ENCODE results near the gene PTGER1.

- TF ChIP-seq, protein P1, sequence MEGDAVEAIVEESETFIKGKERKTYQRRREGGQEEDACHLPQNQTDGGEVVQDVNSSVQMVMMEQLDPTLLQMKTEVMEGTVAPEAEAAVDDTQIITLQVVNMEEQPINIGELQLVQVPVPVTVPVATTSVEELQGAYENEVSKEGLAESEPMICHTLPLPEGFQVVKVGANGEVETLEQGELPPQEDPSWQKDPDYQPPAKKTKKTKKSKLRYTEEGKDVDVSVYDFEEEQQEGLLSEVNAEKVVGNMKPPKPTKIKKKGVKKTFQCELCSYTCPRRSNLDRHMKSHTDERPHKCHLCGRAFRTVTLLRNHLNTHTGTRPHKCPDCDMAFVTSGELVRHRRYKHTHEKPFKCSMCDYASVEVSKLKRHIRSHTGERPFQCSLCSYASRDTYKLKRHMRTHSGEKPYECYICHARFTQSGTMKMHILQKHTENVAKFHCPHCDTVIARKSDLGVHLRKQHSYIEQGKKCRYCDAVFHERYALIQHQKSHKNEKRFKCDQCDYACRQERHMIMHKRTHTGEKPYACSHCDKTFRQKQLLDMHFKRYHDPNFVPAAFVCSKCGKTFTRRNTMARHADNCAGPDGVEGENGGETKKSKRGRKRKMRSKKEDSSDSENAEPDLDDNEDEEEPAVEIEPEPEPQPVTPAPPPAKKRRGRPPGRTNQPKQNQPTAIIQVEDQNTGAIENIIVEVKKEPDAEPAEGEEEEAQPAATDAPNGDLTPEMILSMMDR (IDR thresholded peaks at IDR 0.05) = no peak
- no peak for TF ChIP-seq POLR2AphosphoS5 (IDR thresholded peaks at IDR 0.05)
Measured at GRCh38 chr19:14430712-14431111, 44.4 kb downstream of the PTGER1 start.

Measured in gastroesophageal sphincter (tissue), 3 donors.